Endometrium (tissue), 2 donors: ENCODE results near the gene RIMBP2.

ENCODE experiments used
- FAIRE-seq: peaks from 2 replicates; lab custom pipeline; 2012; peaks lifted over from hg19 to GRCh38; lab: Jason Lieb, UNC
- donor health status: control.
- donor health status: control.

Gene RIMBP2

GRCh38 chr12:130499474-130499873, 216.6 kb downstream of the RIMBP2 start:
- FAIRE-seq: no peak

- FAIRE-seq: no peak
These were observed 217.3 kb downstream of the RIMBP2 start for GRCh38 chr12:130498589-130499385.

- FAIRE-seq: no peak
These were observed 218.1 kb downstream of the RIMBP2 start for GRCh38 chr12:130497991-130498390.

GRCh38 chr12:130497321-130497720, 218.8 kb downstream of the RIMBP2 start:
- FAIRE-seq: no peak

GRCh38 chr12:130496516-130497120, 219.5 kb downstream of the RIMBP2 start:
- FAIRE-seq: no peak

GRCh38 chr12:130495156-130495555, 220.9 kb downstream of the RIMBP2 start:
- no peak for FAIRE-seq

- FAIRE-seq: no peak
These were observed 221.4 kb downstream of the RIMBP2 start for GRCh38 chr12:130494736-130495135.

GRCh38 chr12:130493951-130494350, 222.1 kb downstream of the RIMBP2 start:
- FAIRE-seq: no peak

- FAIRE-seq: no peak
These were observed 224.4 kb downstream of the RIMBP2 start for GRCh38 chr12:130491421-130492357.

- FAIRE-seq: no peak
These were observed 225.4 kb downstream of the RIMBP2 start for GRCh38 chr12:130490674-130491073.

- no peak for FAIRE-seq
These were observed 226.8 kb downstream of the RIMBP2 start for GRCh38 chr12:130489293-130489692.

GRCh38 chr12:130488358-130488710, 227.8 kb downstream of the RIMBP2 start:
- no peak for FAIRE-seq

- no peak for FAIRE-seq
These were observed 228.3 kb downstream of the RIMBP2 start for GRCh38 chr12:130487636-130488357.

GRCh38 chr12:130486891-130487416, 229.1 kb downstream of the RIMBP2 start:
- no peak for FAIRE-seq

GRCh38 chr12:130486146-130486435, 230.0 kb downstream of the RIMBP2 start:
- FAIRE-seq: no peak

GRCh38 chr12:130485291-130486145, 230.6 kb downstream of the RIMBP2 start:
- FAIRE-seq: no peak

- FAIRE-seq: no peak
These were observed 231.9 kb downstream of the RIMBP2 start for GRCh38 chr12:130484221-130484620.

- no peak for FAIRE-seq
These were observed 232.4 kb downstream of the RIMBP2 start for GRCh38 chr12:130483616-130484180.

GRCh38 chr12:130482448-130482847, 233.7 kb downstream of the RIMBP2 start:
- FAIRE-seq: no peak

GRCh38 chr12:130481392-130481879, 234.7 kb downstream of the RIMBP2 start:
- FAIRE-seq: no peak

GRCh38 chr12:130480887-130481286, 235.2 kb downstream of the RIMBP2 start:
- FAIRE-seq: no peak
